H1 (cell line): ENCODE results near the gene MBNL1. TPM values are rescaled to one million over a fixed set of nuclear protein-coding genes. Genes with fewer than 3 reads are reported as not detected.

Experiments used
- CTCF ChIA-PET: fragments of 300-600 bp; sonication (Branson Sonifier 250); formaldehyde crosslinking; loops from one replicate; lab custom pipeline; 2021; ENCODE audit not compliant: partially characterized antibody; lab: Charles Lee
- POLR2A ChIA-PET: fragments of 300-600 bp; sonication (Branson Sonifier 250); formaldehyde crosslinking; loops from one replicate; lab custom pipeline; 2021; ENCODE audit warnings: inconsistent platforms; ENCODE audit not compliant: partially characterized antibody; lab: Charles Lee
- DNase-seq, 2 experiments: peaks; one replicate each; pipeline versions ENCODE4 v3.0.0 to v3.0.0-alpha.2; 2010 to 2022; ENCODE audit warnings: low spot score in 2 of 2, low read depth in 1 of 2, mixed read lengths in 1 of 2
- FAIRE-seq: peaks from 2 replicates; lab custom pipeline; 2011; peaks lifted over from hg19 to GRCh38; lab: Jason Lieb, UNC
- H2AFZ ChIP-seq: 2 replicates; pipeline ENCODE4 v1.8.1; 2012; ENCODE audit warnings: low read length, inconsistent platforms
- H2AK5ac ChIP-seq: 2 replicates; pipeline ENCODE4 v1.6.1; 2013; ENCODE audit warnings: low read depth, low read length
- H2BK120ac ChIP-seq: replicated peaks from 2 replicates; pipeline ENCODE3; 2013; ENCODE audit warnings: low read depth, low read length, inconsistent platforms
- H2BK12ac ChIP-seq: 2 replicates; pipeline ENCODE4 v1.6.1; 2013; ENCODE audit warnings: low read depth, low read length
- H2BK15ac ChIP-seq: 2 replicates; pipeline ENCODE4 v1.6.1; 2013; ENCODE audit warnings: low read length
- H2BK20ac ChIP-seq: 2 replicates; pipeline ENCODE4 v1.6.1; 2013; ENCODE audit warnings: low read length
- H2BK5ac ChIP-seq: 2 replicates; pipeline ENCODE4 v1.6.1; 2013; ENCODE audit warnings: low read depth, low read length
- H3K14ac ChIP-seq: 2 replicates; pipeline ENCODE4 v1.6.1; 2013; ENCODE audit warnings: inconsistent platforms; ENCODE audit not compliant: insufficient read length
- H3K18ac ChIP-seq: 2 replicates; pipeline ENCODE4 v1.6.1; 2013; ENCODE audit warnings: low read length; ENCODE audit errors: extremely low read depth
- H3K23ac ChIP-seq: 2 replicates; pipeline ENCODE4 v1.6.1; 2013; ENCODE audit warnings: inconsistent platforms; ENCODE audit not compliant: insufficient read length
- H3K23me2 ChIP-seq: 2 replicates; pipeline ENCODE4 v1.6.1; 2013; ENCODE audit warnings: low read depth, low read length
- H3K27ac ChIP-seq: 2 replicates; pipeline ENCODE4 v1.6.1; 2011; ENCODE audit warnings: low read depth, low read length, inconsistent platforms
- H3K27me3 ChIP-seq, 4 experiments: replicated peaks in 1 of 4; 1 replicate in 1 of 4; 2 replicates in 3 of 4; pipeline versions ENCODE4 v1.6.1 to v1.8.1; 2011 to 2013; ENCODE audit warnings: low read length in 3 of 4, mild to moderate bottlenecking in 3 of 4, inconsistent platforms in 2 of 4, mixed read lengths in 2 of 4, moderate library complexity in 1 of 4; ENCODE audit not compliant: control insufficient read depth in 3 of 4, insufficient read depth in 3 of 4; ENCODE audit errors: extremely low read depth in 1 of 4
- H3K36me3 ChIP-seq, 4 experiments: 2 replicates each; pipeline versions ENCODE4 v1.6.1 to v1.8.1; 2011 to 2013; ENCODE audit warnings: mild to moderate bottlenecking in 4 of 4, low read length in 3 of 4, moderate library complexity in 2 of 4, control low read depth in 1 of 4, inconsistent platforms in 1 of 4; ENCODE audit not compliant: insufficient read depth in 4 of 4, control insufficient read depth in 2 of 4
- H3K4ac ChIP-seq: replicated peaks from 2 replicates; pipeline ENCODE3; 2013; ENCODE audit warnings: low read length, low read depth, mixed read lengths, inconsistent platforms; ENCODE audit not compliant: insufficient read length
- H3K4me1 ChIP-seq, 4 experiments: replicated peaks in 1 of 4; 1 replicate in 1 of 4; 2 replicates in 3 of 4; pipeline versions ENCODE4 v1.6.1 to v1.8.1; 2011 to 2013; ENCODE audit warnings: low read length in 3 of 4, inconsistent platforms in 2 of 4, mixed read lengths in 1 of 4; ENCODE audit not compliant: insufficient read depth in 4 of 4, control insufficient read depth in 3 of 4
- H3K4me2 ChIP-seq, 2 experiments: 2 replicates each; pipeline versions ENCODE4 v1.6.1 to v1.8.1; 2011 to 2013; ENCODE audit warnings: low read depth in 2 of 2, low read length in 2 of 2, control low read depth in 1 of 2, inconsistent platforms in 1 of 2, mild to moderate bottlenecking in 1 of 2; ENCODE audit not compliant: insufficient read depth in 1 of 2
- H3K4me3 ChIP-seq, 4 experiments: fragments of 200-600, 300-600 bp in 1 of 4; sonication (generic), shearing (Covaris generic), sonication (Bioruptor Twin) in 1 of 4; 2 replicates each; pipeline versions ENCODE4 v1.5.1 to v1.8.1; 2011 to 2016; ENCODE audit warnings: low read length in 4 of 4, low read depth in 3 of 4, control low read depth in 2 of 4, inconsistent platforms in 2 of 4, mild to moderate bottlenecking in 2 of 4, mixed read lengths in 1 of 4, moderate library complexity in 1 of 4; ENCODE audit not compliant: insufficient read depth in 2 of 4; ENCODE audit errors: extremely low read depth in 1 of 4
- H3K56ac ChIP-seq: replicated peaks from 2 replicates; pipeline ENCODE3; 2013; ENCODE audit warnings: low read depth, mild to moderate bottlenecking, mixed read lengths, low read length, inconsistent platforms; ENCODE audit not compliant: insufficient read length
- H3K79me1 ChIP-seq: 2 replicates; pipeline ENCODE4 v1.6.1; 2013; ENCODE audit warnings: low read depth, low read length, control low read depth
- H3K79me2 ChIP-seq, 2 experiments: 2 replicates each; pipeline versions ENCODE4 v1.6.1 to v1.8.1; 2012 to 2013; ENCODE audit warnings: low read length in 2 of 2, mild to moderate bottlenecking in 2 of 2, inconsistent platforms in 1 of 2; ENCODE audit not compliant: insufficient read depth in 2 of 2, control insufficient read depth in 1 of 2
- H3K9ac ChIP-seq, 4 experiments: replicated peaks in 1 of 4; 1 replicate in 1 of 4; 2 replicates in 3 of 4; pipeline versions ENCODE4 v1.6.1 to v1.8.1; 2011 to 2013; ENCODE audit warnings: low read depth in 3 of 4, low read length in 3 of 4, control low read depth in 2 of 4, mild to moderate bottlenecking in 2 of 4, moderate library complexity in 2 of 4, inconsistent platforms in 1 of 4; ENCODE audit errors: extremely low read depth in 1 of 4
- H3K9me3 ChIP-seq, 2 experiments: 2 replicates each; pipeline versions ENCODE4 v1.6.1 to v1.8.1; 2012 to 2013; ENCODE audit warnings: mild to moderate bottlenecking in 2 of 2, moderate library complexity in 2 of 2, control low read depth in 1 of 2, inconsistent platforms in 1 of 2, low read depth in 1 of 2, low read length in 1 of 2, mixed read lengths in 1 of 2; ENCODE audit not compliant: insufficient read depth in 2 of 2
- H4K20me1 ChIP-seq, 2 experiments: replicated peaks in 1 of 2; 2 replicates each; pipeline versions ENCODE3 to v1.8.1; 2011 to 2013; ENCODE audit warnings: inconsistent platforms in 2 of 2, low read length in 2 of 2, mild to moderate bottlenecking in 1 of 2; ENCODE audit not compliant: insufficient read depth in 2 of 2, control insufficient read depth in 1 of 2
- H4K5ac ChIP-seq: 2 replicates; pipeline ENCODE4 v1.6.1; 2013; ENCODE audit warnings: low read length, low read depth, mixed read lengths, inconsistent platforms; ENCODE audit not compliant: insufficient read length
- H4K8ac ChIP-seq: 2 replicates; pipeline ENCODE4 v1.8.0; 2013; ENCODE audit warnings: mild to moderate bottlenecking, moderate library complexity, low read length, inconsistent platforms; ENCODE audit not compliant: insufficient read depth; ENCODE audit errors: extremely low read depth
- H4K91ac ChIP-seq: replicated peaks from 2 replicates; pipeline ENCODE3; 2013; ENCODE audit warnings: low read length, mixed read lengths, inconsistent platforms; ENCODE audit not compliant: insufficient read length
- ASH2L ChIP-seq: fragments of 200-600, 300-600 bp; sonication (generic); IDR thresholded peaks from one replicate; pipeline ENCODE4 v1.7.1; 2017; ENCODE audit warnings: low read length
- CBX5 ChIP-seq: fragments of 300-800, 300-1000 bp; sonication (generic); IDR thresholded peaks from 2 replicates; pipeline ENCODE4 v1.7.1; 2016; ENCODE audit warnings: antibody characterized with exemption, low read length, low read depth
- CHD1 ChIP-seq: IDR thresholded peaks from 2 replicates; pipeline ENCODE4 v1.6.1; 2012; ENCODE audit warnings: low read depth, low read length, improper control_type of control experiment
- GABPA ChIP-seq: IDR thresholded peaks from 2 replicates; pipeline ENCODE4 v1.6.1; 2011; ENCODE audit warnings: mild to moderate bottlenecking, low read length, moderate library complexity, borderline replicate concordance; ENCODE audit not compliant: insufficient read depth
- GTF2F1 ChIP-seq: IDR thresholded peaks from 2 replicates; pipeline ENCODE4 v1.6.1; 2012; ENCODE audit warnings: low read depth, low read length, improper control_type of control experiment, borderline replicate concordance
- KDM4A ChIP-seq: IDR thresholded peaks from one replicate; pipeline ENCODE4 v1.7.1; 2012; ENCODE audit warnings: low read depth, mild to moderate bottlenecking, moderate library complexity, low read length, inconsistent platforms; ENCODE audit not compliant: severe bottlenecking
- KDM5A ChIP-seq: fragments of 200-600 bp; IDR thresholded peaks from 2 replicates; pipeline ENCODE4 v1.7.1; 2012; ENCODE audit warnings: mild to moderate bottlenecking, low read length, inconsistent platforms, mixed read lengths
- MAFK ChIP-seq: IDR thresholded peaks from 2 replicates; pipeline ENCODE4 v1.6.1; 2012; ENCODE audit warnings: low read depth, mild to moderate bottlenecking, improper control_type of control experiment, low read length
- POLR2AphosphoS5 ChIP-seq: IDR thresholded peaks from 2 replicates; pipeline ENCODE4 v1.6.1; 2011; ENCODE audit warnings: low read depth, low read length
- RNF2 ChIP-seq: fragments of 200-900, 300-1000 bp; sonication (generic); IDR thresholded peaks from 2 replicates; pipeline ENCODE4 v1.7.1; 2016; ENCODE audit warnings: borderline replicate concordance, low read depth, mild to moderate bottlenecking, antibody characterized with exemption, low read length; ENCODE audit not compliant: poor library complexity, severe bottlenecking; ENCODE audit errors: missing control alignments
- SIN3A ChIP-seq, 2 experiments: IDR thresholded peaks in 1 of 2; conservative IDR thresholded peaks in 1 of 2; 2 replicates each; pipeline ENCODE4 v1.6.1; 2011 to 2012; ENCODE audit warnings: low read length in 2 of 2, improper control_type of control experiment in 1 of 2, low read depth in 1 of 2, mild to moderate bottlenecking in 1 of 2
- SIX5 ChIP-seq: IDR thresholded peaks from 2 replicates; pipeline ENCODE4 v1.6.1; 2011; ENCODE audit warnings: mild to moderate bottlenecking, low read depth, low read length
- TBP ChIP-seq: IDR thresholded peaks from 2 replicates; pipeline ENCODE4 v1.6.1; 2011; ENCODE audit warnings: low read depth, low read length, improper control_type of control experiment
- WGBS, 2 experiments: shearing (Covaris generic) in 1 of 2; methylation state at CpG; one replicate each; pipeline versions ENCODE4 v1.1.6 to v1.1.7; 2013 to 2015; ENCODE audit warnings: low lambda C conversion rate in 2 of 2, mixed read lengths in 2 of 2, inconsistent platforms in 1 of 2, low coverage in 1 of 2, missing lambda C conversion rate in 1 of 2; ENCODE audit not compliant: insufficient replicate concordance in 2 of 2, insufficient coverage in 1 of 2, insufficient read length in 1 of 2; ENCODE audit errors: extremely low coverage in 1 of 2, missing lambda C conversion rate in 1 of 2; 5-methylcytosine and 5-hydroxymethylcytosine counted together
- polyA plus RNA-seq, 7 experiments: library from polyadenylated mRNA; depleted of rRNA in 3 of 7; stranded (reverse) in 5 of 7; unstranded in 2 of 7; fragments of >200 nt in 5 of 7; fragments of 200-250 nt in 2 of 7; gene quantifications; 1 replicate in 5 of 7; 2 replicates in 1 of 7; 4 replicates in 1 of 7; pipeline versions ENCODE4 v1.2.1 to v1.2.3, GENCODE V29; 2011 to 2013; ENCODE audit warnings: missing spikeins in 2 of 7, mixed read lengths in 2 of 7
- total RNA-seq: library from RNA; stranded (reverse); fragmentation: NEBNext Ultra II Directional; extraction: Animal tissue kit (Norgen Biotek cat#: 25700); gene quantifications from 2 replicates; pipeline ENCODE4 v1.2.1, GENCODE V29; 2021

The MBNL1 gene
- total and polyA plus RNA-seq, 2 of the 8 experiments (the other 6 are each of a cell fraction or from before 2014, with no cell fraction given), result 5.0 to 16.4 TPM

DNA sequence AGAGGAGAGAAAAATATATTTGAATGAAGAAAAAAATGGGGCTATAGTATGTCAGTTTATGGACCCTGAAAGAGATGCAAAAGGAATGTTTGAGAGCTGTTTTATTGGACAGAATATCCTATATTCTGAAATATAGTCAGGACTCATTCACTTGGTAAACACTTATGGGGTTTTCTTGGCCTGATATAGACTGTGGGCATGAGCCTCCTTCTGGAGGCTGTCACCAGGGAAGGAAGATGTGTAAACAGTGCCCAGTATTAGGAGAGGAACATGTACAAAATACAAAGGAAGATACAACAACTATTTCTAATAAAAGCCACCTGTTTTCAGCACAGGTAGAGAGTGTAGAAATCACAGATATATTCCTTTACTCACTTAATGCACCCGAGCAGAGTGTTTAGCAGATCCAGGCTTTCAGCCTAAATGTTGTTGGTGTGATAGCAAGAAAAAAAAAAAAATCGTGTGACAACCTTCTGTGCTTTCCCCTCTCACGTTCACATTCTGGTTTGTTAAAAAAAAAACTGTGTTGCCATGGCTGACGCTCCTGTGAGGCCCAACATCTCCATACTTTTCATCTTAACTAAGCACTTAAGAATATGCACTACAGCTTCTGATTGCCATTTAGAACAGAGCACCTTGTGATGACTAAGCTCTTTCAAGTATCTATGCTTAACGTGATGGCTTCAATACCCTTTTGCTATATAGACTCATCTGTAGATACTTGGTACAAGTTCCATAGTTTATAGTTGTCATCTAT is 134.1 kb downstream of the MBNL1 start:
- no peaks in the 10 kb centered on the region for H3K9me3 ChIP-seq
- ChIA-PET POLR2A (no interaction called here), CTCF (no interaction called here)
- no peak overlapping the region for H2BK12ac ChIP-seq
- H3K4me3 ChIP-seq, result no peak overlapping the region
- no peak overlapping the region for H2BK120ac ChIP-seq
- H3K27me3 ChIP-seq, result no peaks in the 10 kb centered on the region
- H3K27ac ChIP-seq, result no peak overlapping the region
- no peak overlapping the region for H2BK15ac ChIP-seq
- H2AK5ac ChIP-seq, result no peak overlapping the region
- no peak overlapping the region for H3K18ac ChIP-seq
- peaks cover 0 to 1% of the 10 kb centered on the region in 2 experiments for H4K20me1 ChIP-seq
- no peak overlapping the region for H2BK20ac ChIP-seq
- H3K36me3 ChIP-seq, result no peaks in the 10 kb centered on the region
- no peak overlapping the region for H2AFZ ChIP-seq
- H4K8ac ChIP-seq, result no peak overlapping the region
- peaks cover 0 to 43% of the 10 kb centered on the region in 2 experiments; a peak in 2 of 4 replicates for H3K79me2 ChIP-seq
- no peak overlapping the region for H3K23ac ChIP-seq
- no peak overlapping the region for H3K4me2 ChIP-seq
- FAIRE-seq, result no peak
- no peak overlapping the region for H3K9ac ChIP-seq
- no peak overlapping the region for H3K4ac ChIP-seq
- H3K23me2 ChIP-seq, result no peaks in the 10 kb centered on the region
- no peak overlapping the region for H4K5ac ChIP-seq
- H3K4me1 ChIP-seq, result peaks cover 0 to 8% (median 3%) of the 10 kb centered on the region in 4 experiments; a peak in 3 of 7 replicates
- no peak overlapping the region for H3K56ac ChIP-seq
- H4K91ac ChIP-seq, result no peak overlapping the region
- H2BK5ac ChIP-seq, result no peak overlapping the region
- 57% methylated on average over 5 of the region's 5 CpGs; no CpG with 5 or more reads in 1 of the 2 experiments for WGBS, 2 experiments
- H3K14ac ChIP-seq, result no peak overlapping the region
- no peaks in the 10 kb centered on the region for H3K79me1 ChIP-seq
- DNase-seq, result no peak
- TF ChIP-seq KDM4A (no peak), SIX5 (no peak), RNF2 (no peak), CBX5 (no peak), SIN3A (conservative IDR thresholded peaks at IDR 0.05 in 1 of 2, IDR thresholded peaks at IDR 0.05 in 1 of 2; ENCODE audit: low read depth in 1 of 2, low read length in 2 of 2) (no peak), MAFK (no peak), ASH2L (no peak), TBP (no peak), KDM5A (no peak), GTF2F1 (no peak), CHD1 (no peak), GABPA (no peak), POLR2AphosphoS5 (no peak)
